Caco-2 (cell line): ENCODE measurements around the gene TARDBP. TPM values are rescaled to one million over a fixed set of nuclear protein-coding genes. Genes with fewer than 3 reads are reported as not detected.

ENCODE experiments used
- BruUV-seq: library from RNA; stranded (reverse); fragments of 400-500 nt; replicated peaks from 2 replicates; lab custom pipeline; 2021; lab: Mats Ljungman, UMichigan
- CTCF ChIA-PET: fragments of 300-600 bp; sonication (Branson Sonifier 250); formaldehyde crosslinking; loops from one replicate; lab custom pipeline; 2022; ENCODE audit warnings: antibody characterized with exemption; lab: Charles Lee
- POLR2A ChIA-PET: fragments of 300-600 bp; sonication (Branson Sonifier 250); formaldehyde crosslinking; loops from one replicate; lab custom pipeline; 2022; ENCODE audit warnings: antibody characterized with exemption; lab: Charles Lee
- DNase-seq, 2 experiments: peaks; one replicate each; pipeline versions ENCODE4 v3.0.0 to v3.0.0-alpha.2; 2020 to 2022
- H3K27me3 ChIP-seq: replicated peaks from 2 replicates; pipeline ENCODE4 v1.6.0; 2011; ENCODE audit warnings: low read length; ENCODE audit not compliant: control insufficient read depth, insufficient read depth
- H3K36me3 ChIP-seq: 2 replicates; pipeline ENCODE4 v1.5.1; 2011; ENCODE audit warnings: low read length; ENCODE audit not compliant: control insufficient read depth, insufficient read depth
- H3K4me1 ChIP-seq: fragments of 250-450 bp; sonication (Bioruptor Pico); 2 replicates; pipeline ENCODE4 v1.5.1; 2020; ENCODE audit warnings: mild to moderate bottlenecking
- H3K4me3 ChIP-seq: 2 replicates; pipeline ENCODE4 v1.5.1; 2011; ENCODE audit warnings: low read depth, mild to moderate bottlenecking, control low read depth, low read length
- H3K9me3 ChIP-seq: fragments of 250-450 bp; sonication (Bioruptor Pico); 2 replicates; pipeline ENCODE4 v1.5.1; 2020; ENCODE audit warnings: mild to moderate bottlenecking, moderate library complexity
- H3K27ac Mint-ChIP-seq: one replicate; pipeline ENCODE4 v1.8.0; 2022; ENCODE audit warnings: mixed read lengths; ENCODE audit not compliant: unreplicated experiment
- H3K27me3 Mint-ChIP-seq: one replicate; pipeline ENCODE4 v1.8.0; 2022; ENCODE audit warnings: mixed read lengths; ENCODE audit not compliant: insufficient read depth, unreplicated experiment
- H3K36me3 Mint-ChIP-seq: one replicate; pipeline ENCODE4 v1.8.0; 2022; ENCODE audit warnings: mild to moderate bottlenecking, mixed read lengths; ENCODE audit not compliant: insufficient read depth, unreplicated experiment
- H3K4me1 Mint-ChIP-seq: one replicate; pipeline ENCODE4 v1.8.0; 2022; ENCODE audit warnings: low read depth, mixed read lengths; ENCODE audit not compliant: unreplicated experiment
- H3K4me3 Mint-ChIP-seq: one replicate; pipeline ENCODE4 v1.8.0; 2022; ENCODE audit warnings: mild to moderate bottlenecking, moderate library complexity, mixed read lengths; ENCODE audit not compliant: unreplicated experiment
- H3K9me3 Mint-ChIP-seq: one replicate; pipeline ENCODE4 v1.8.0; 2022; ENCODE audit warnings: mixed read lengths; ENCODE audit not compliant: unreplicated experiment
- intact Hi-C: fragments of 100-400 bp; cut with micrococcal nuclease; formaldehyde crosslinking; loops from one replicate; pipeline ENCODE4 v1.10.0; 2022; ENCODE audit not compliant: unreplicated experiment
- total RNA-seq: library from RNA; stranded (reverse); gene quantifications from 2 replicates; pipeline ENCODE4 v1.2.3, GENCODE V29; 2022
- TF ChIP-seq, protein P1 (sequence below), 2 experiments: fragments of 200-600 bp in 1 of 2; IDR thresholded peaks; 1 replicate in 1 of 2; 2 replicates in 1 of 2; pipeline versions ENCODE4 v1.5.1 to v1.8.0; 2011 to 2022; ENCODE audit warnings: antibody characterized with exemption in 1 of 2, control low read depth in 1 of 2, inconsistent platforms in 1 of 2, low read depth in 1 of 2, low read length in 1 of 2, mild to moderate bottlenecking in 1 of 2, moderate library complexity in 1 of 2; ENCODE audit not compliant: insufficient read depth in 1 of 2, severe bottlenecking in 1 of 2, unreplicated experiment in 1 of 2

Gene TARDBP
- total RNA-seq, 1 experiment from 2014 or later, result 181 TPM

DNA sequence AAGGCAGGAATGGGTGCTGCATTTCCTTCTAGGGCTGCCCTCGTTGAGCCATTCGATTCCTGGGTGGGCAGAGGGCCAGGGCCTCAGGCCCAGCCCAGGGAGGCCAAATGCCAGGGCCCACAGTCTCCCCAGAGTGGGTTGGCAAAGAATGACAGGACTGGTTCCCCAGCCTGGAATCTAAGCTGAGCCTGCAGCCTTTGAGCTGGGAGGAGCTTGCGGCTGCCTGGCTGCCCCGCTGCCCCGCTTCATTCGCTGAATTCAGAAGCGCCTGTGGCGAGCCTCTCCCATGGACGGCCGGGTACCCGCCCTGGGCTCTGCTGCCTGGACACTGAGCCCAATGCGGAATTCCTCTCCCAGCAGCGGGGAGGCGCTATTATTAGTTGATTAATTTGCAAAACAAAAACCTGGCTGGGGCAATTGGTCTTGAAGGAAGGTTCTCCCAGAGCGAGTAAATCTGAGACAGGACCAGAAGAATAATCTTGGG is 32.3 kb upstream of the TARDBP start:
- no peaks in the 10 kb centered on the region for H3K9me3 Mint-ChIP-seq
- no peak overlapping the region for H3K4me3 ChIP-seq
- CTCF ChIA-PET, result interaction anchor here (0.7 kb wide), 1 partner anchor 31 kb away, joined by 3 read pairs; no protein-coding TSS in a partner anchor
- no peaks in the 10 kb centered on the region for H3K4me1 ChIP-seq
- no peaks in the 10 kb centered on the region for H3K36me3 Mint-ChIP-seq
- BruUV-seq, result no TSS peak
- POLR2A ChIA-PET, result no interaction called here
- intact Hi-C loops, result no loop called here
- no peak for DNase-seq
- H3K27ac Mint-ChIP-seq, result no peak overlapping the region
- peaks cover 6% of the 10 kb centered on the region for H3K4me1 Mint-ChIP-seq
- H3K27me3 Mint-ChIP-seq, result peaks cover 3% of the 10 kb centered on the region
- H3K27me3 ChIP-seq, result no peaks in the 10 kb centered on the region
- H3K36me3 ChIP-seq, result no peaks in the 10 kb centered on the region
- no peaks in the 10 kb centered on the region for H3K9me3 ChIP-seq
- TF ChIP-seq, protein P1, sequence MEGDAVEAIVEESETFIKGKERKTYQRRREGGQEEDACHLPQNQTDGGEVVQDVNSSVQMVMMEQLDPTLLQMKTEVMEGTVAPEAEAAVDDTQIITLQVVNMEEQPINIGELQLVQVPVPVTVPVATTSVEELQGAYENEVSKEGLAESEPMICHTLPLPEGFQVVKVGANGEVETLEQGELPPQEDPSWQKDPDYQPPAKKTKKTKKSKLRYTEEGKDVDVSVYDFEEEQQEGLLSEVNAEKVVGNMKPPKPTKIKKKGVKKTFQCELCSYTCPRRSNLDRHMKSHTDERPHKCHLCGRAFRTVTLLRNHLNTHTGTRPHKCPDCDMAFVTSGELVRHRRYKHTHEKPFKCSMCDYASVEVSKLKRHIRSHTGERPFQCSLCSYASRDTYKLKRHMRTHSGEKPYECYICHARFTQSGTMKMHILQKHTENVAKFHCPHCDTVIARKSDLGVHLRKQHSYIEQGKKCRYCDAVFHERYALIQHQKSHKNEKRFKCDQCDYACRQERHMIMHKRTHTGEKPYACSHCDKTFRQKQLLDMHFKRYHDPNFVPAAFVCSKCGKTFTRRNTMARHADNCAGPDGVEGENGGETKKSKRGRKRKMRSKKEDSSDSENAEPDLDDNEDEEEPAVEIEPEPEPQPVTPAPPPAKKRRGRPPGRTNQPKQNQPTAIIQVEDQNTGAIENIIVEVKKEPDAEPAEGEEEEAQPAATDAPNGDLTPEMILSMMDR (IDR thresholded peaks at IDR 0.05; ENCODE audit: insufficient read depth in 1 of 2, low read depth in 1 of 2, low read length in 1 of 2, severe bottlenecking in 1 of 2, unreplicated experiment in 1 of 2), result no peak
- H3K4me3 Mint-ChIP-seq, result no peak overlapping the region

DNA sequence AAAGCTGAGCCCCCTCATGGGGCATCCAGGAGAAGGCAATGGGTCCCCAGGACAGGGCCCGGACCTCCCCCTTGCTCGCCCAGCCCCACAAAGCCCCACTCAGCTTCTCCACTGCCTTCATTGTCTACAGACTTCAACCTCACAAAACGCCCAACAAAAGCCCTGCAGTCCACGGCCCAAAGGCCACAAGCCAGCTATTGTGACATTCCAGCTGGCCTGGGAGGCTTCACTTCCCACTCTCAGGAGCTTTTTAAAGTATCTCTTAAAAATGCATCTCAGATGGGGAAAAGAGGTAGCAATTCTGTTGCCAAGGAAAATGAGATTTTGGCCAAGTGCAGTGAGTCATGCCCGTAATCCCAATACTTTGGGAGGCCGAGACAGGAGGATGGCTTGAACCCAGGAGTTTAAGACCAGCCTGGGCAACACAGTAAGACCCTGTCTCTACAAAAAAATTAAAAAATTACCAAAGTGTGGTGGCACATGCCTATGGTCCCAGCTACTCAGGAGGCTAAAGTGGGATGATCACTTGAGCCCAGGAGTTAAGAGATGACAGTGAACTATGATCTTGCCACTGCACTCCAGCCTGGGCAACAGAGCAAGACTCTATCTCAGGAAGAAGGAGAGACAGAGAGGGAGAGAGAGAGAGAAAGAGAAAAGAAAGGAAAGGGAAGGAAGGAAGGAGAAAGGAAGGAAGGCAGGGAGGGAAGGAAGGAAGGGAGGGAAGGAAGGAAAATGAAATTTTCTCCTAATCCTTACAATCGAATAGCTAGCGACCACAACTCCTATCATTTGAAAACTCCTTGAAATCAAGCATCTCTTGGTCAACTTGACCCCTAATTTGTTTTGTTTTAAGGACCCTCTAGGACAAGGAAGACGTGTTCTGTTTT is 31.4 kb upstream of the TARDBP start:
- intact Hi-C loops, result no loop called here
- no peaks in the 10 kb centered on the region for H3K36me3 Mint-ChIP-seq
- no peak overlapping the region for H3K4me3 Mint-ChIP-seq
- H3K27ac Mint-ChIP-seq, result no peak overlapping the region
- DNase-seq, result no peak
- BruUV-seq, result no TSS peak
- H3K4me1 ChIP-seq, result no peaks in the 10 kb centered on the region
- H3K9me3 ChIP-seq, result no peaks in the 10 kb centered on the region
- TF ChIP-seq, protein P1 (IDR thresholded peaks at IDR 0.05; ENCODE audit: insufficient read depth in 1 of 2, low read depth in 1 of 2, low read length in 1 of 2, severe bottlenecking in 1 of 2, unreplicated experiment in 1 of 2), result no peak
- CTCF ChIA-PET, result no interaction called here
- peaks cover 3% of the 10 kb centered on the region for H3K27me3 Mint-ChIP-seq
- peaks cover 6% of the 10 kb centered on the region for H3K4me1 Mint-ChIP-seq
- no peaks in the 10 kb centered on the region for H3K27me3 ChIP-seq
- H3K36me3 ChIP-seq, result no peaks in the 10 kb centered on the region
- H3K9me3 Mint-ChIP-seq, result no peaks in the 10 kb centered on the region
- POLR2A ChIA-PET, result no interaction called here
- no peak overlapping the region for H3K4me3 ChIP-seq

DNA sequence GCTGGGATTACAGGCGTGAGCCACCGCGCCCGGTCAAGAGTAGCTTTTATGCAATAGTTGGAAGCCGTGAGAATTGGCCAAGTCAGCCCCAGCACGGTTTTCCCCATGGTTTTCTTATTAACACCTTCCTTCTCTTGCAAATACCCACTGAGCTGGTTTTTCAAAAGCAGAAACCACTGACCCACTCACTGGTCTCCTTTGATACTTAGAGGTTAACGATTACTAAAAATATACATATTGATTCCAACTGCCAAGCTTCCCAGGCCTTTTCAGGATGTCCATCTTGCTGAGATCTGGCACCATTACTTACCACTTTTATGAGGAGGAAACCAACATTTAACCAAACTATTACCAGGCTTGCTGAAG is 25.9 kb upstream of the TARDBP start:
- H3K9me3 ChIP-seq, result no peaks in the 10 kb centered on the region
- Mint-ChIP-seq H3K4me3 (no peak overlapping the region), H3K27me3 (peaks cover 8% of the 10 kb centered on the region), H3K27ac (no peak overlapping the region), H3K36me3 (no peaks in the 10 kb centered on the region), H3K4me1 (no peaks in the 10 kb centered on the region), H3K9me3 (no peaks in the 10 kb centered on the region)
- intact Hi-C loops, result no loop called here
- TF ChIP-seq, protein P1 (IDR thresholded peaks at IDR 0.05; ENCODE audit: insufficient read depth in 1 of 2, low read depth in 1 of 2, low read length in 1 of 2, severe bottlenecking in 1 of 2, unreplicated experiment in 1 of 2), result no peak
- no peaks in the 10 kb centered on the region for H3K27me3 ChIP-seq
- H3K4me1 ChIP-seq, result no peaks in the 10 kb centered on the region
- ChIA-PET CTCF (no interaction called here), POLR2A (no interaction called here)
- no peaks in the 10 kb centered on the region for H3K36me3 ChIP-seq
- no peak for DNase-seq
- H3K4me3 ChIP-seq, result no peak overlapping the region
- BruUV-seq, result no TSS peak
